Islet of Langerhans (tissue), 1 donor: ENCODE data around the gene CDC42EP5.
"Not testable (repeated sequence)": the region's sequence is repeated elsewhere in the genome, so short reads cannot be mapped to it uniquely, and the experiment has no call there.

Experiments
- FAIRE-seq: peaks from one replicate; lab custom pipeline; 2011; peaks lifted over from hg19 to GRCh38; lab: Jason Lieb, UNC

Gene CDC42EP5

GRCh38 chr19:54489341-54489740, 16.2 kb upstream of the CDC42EP5 start:
- no peak for FAIRE-seq

- FAIRE-seq, result no peak
These were observed 12.8 kb upstream of the CDC42EP5 start for GRCh38 chr19:54485851-54486250.

GRCh38 chr19:54484451-54484850, 11.4 kb upstream of the CDC42EP5 start:
- no peak for FAIRE-seq

GRCh38 chr19:54482889-54483288, 9.8 kb upstream of the CDC42EP5 start:
- no peak for FAIRE-seq

GRCh38 chr19:54481326-54481930, 8.3 kb upstream of the CDC42EP5 start:
- FAIRE-seq, result no peak

GRCh38 chr19:54480051-54480450, 7.0 kb upstream of the CDC42EP5 start:
- FAIRE-seq, result no peak

GRCh38 chr19:54478677-54479266, 5.7 kb upstream of the CDC42EP5 start:
- FAIRE-seq, result no peak

- no peak for FAIRE-seq
These were observed 4.6 kb upstream of the CDC42EP5 start for GRCh38 chr19:54477650-54478049.

GRCh38 chr19:54475706-54476105, 2.6 kb upstream of the CDC42EP5 start:
- FAIRE-seq, result no peak

- FAIRE-seq, result no peak
These were observed 836 bp upstream of the CDC42EP5 start for GRCh38 chr19:54473892-54474372.

GRCh38 chr19:54470991-54471782, 1.9 kb downstream of the CDC42EP5 start:
- no peak for FAIRE-seq

- no peak for FAIRE-seq
These were observed 2.7 kb downstream of the CDC42EP5 start for GRCh38 chr19:54470276-54470887.

- no peak for FAIRE-seq
These were observed 3.6 kb downstream of the CDC42EP5 start for GRCh38 chr19:54469496-54469934.

GRCh38 chr19:54466110-54466480, 7.0 kb downstream of the CDC42EP5 start:
- FAIRE-seq, result not testable (repeated sequence)

GRCh38 chr19:54465426-54466109, 7.5 kb downstream of the CDC42EP5 start:
- FAIRE-seq, result no peak

GRCh38 chr19:54464630-54465425, 8.3 kb downstream of the CDC42EP5 start:
- FAIRE-seq, result no peak

GRCh38 chr19:54464044-54464629, 9.0 kb downstream of the CDC42EP5 start:
- peak; percentile 96 for FAIRE-seq

- FAIRE-seq, result no peak
These were observed 9.5 kb downstream of the CDC42EP5 start, which contains the start of gene LENG9 for GRCh38 chr19:54463531-54464043. LENG9 (minus strand) TSS chr19:54463778; CDS start chr19:54463526, 252 bp downstream.

GRCh38 chr19:54462655-54463530, 10.2 kb downstream of the CDC42EP5 start:
- no peak for FAIRE-seq
